ENCODE measurements around the gene TBCD.

Gene TBCD

GRCh38 chr17:82939621-82940135 is 187.8 kb downstream of the TBCD start:
- DNase-seq (ENCODE audit: low spot score), result no peak
- no peak for TF ChIP-seq CTCF (IDR thresholded peaks at IDR 0.05; ENCODE audit: extremely low read depth, missing control alignments)

- DNase-seq (ENCODE audit: low spot score), result no peak
These were observed 188.6 kb downstream of the TBCD start for GRCh38 chr17:82940226-82941020.

GRCh38 chr17:82941021-82942001 is 189.4 kb downstream of the TBCD start:
- no peak for TF ChIP-seq CTCF (IDR thresholded peaks at IDR 0.05; ENCODE audit: extremely low read depth, missing control alignments)
- DNase-seq (ENCODE audit: low spot score), result no peak

More at GRCh38 chr17:82940226-82941020, 188.6 kb downstream of the TBCD start:
- no peak for TF ChIP-seq CTCF (IDR thresholded peaks at IDR 0.05; ENCODE audit: extremely low read depth, missing control alignments)

- DNase-seq (ENCODE audit: low spot score), result no peak
- TF ChIP-seq CTCF (IDR thresholded peaks at IDR 0.05; ENCODE audit: extremely low read depth, missing control alignments), result no peak
These were observed 190.6 kb downstream of the TBCD start for GRCh38 chr17:82942166-82943130.

GRCh38 chr17:82943339-82943738 is 191.5 kb downstream of the TBCD start:
- DNase-seq (ENCODE audit: low spot score), result no peak
- no peak for TF ChIP-seq CTCF (IDR thresholded peaks at IDR 0.05; ENCODE audit: extremely low read depth, missing control alignments)

- no peak for TF ChIP-seq CTCF (IDR thresholded peaks at IDR 0.05; ENCODE audit: extremely low read depth, missing control alignments)
- DNase-seq (ENCODE audit: low spot score), result no peak
These were observed 191.9 kb downstream of the TBCD start for GRCh38 chr17:82943751-82944150.
